Mesodermal cell (in vitro differentiated cells): ENCODE measurements around the gene RALGPS1.
"Not testable (repeated sequence)": the region's sequence is repeated elsewhere in the genome, so short reads cannot be mapped to it uniquely, and the experiment has no call there.

Experiments used
- H3K27ac ChIP-seq: 2 replicates; pipeline ENCODE4 v1.7.0; 2013; ENCODE audit warnings: mild to moderate bottlenecking, low read depth, low read length, moderate library complexity; ENCODE audit not compliant: severe bottlenecking
- H3K36me3 ChIP-seq: 2 replicates; pipeline ENCODE4 v1.7.1; 2013; ENCODE audit warnings: mild to moderate bottlenecking, low read length, moderate library complexity; ENCODE audit not compliant: control insufficient read depth, insufficient read depth
- H3K4me1 ChIP-seq: one replicate; pipeline ENCODE4 v1.7.1; 2013; ENCODE audit warnings: mild to moderate bottlenecking, low read length; ENCODE audit not compliant: insufficient read depth, control insufficient read depth, poor library complexity, severe bottlenecking
- H3K4me3 ChIP-seq: 2 replicates; pipeline ENCODE4 v1.7.0; 2013; ENCODE audit warnings: low read length, control low read depth, mild to moderate bottlenecking; ENCODE audit not compliant: insufficient read depth, poor library complexity, severe bottlenecking; ENCODE audit errors: extremely low read depth
- H3K9me3 ChIP-seq: 2 replicates; pipeline ENCODE4 v1.7.1; 2013; ENCODE audit warnings: mild to moderate bottlenecking, low read length, moderate library complexity; ENCODE audit not compliant: control insufficient read depth
- WGBS, 2 experiments: methylation state at CpG; one replicate each; pipeline ENCODE4 v1.1.5; 2013; ENCODE audit warnings: missing lambda C conversion rate in 2 of 2; ENCODE audit not compliant: insufficient coverage in 2 of 2; 5-methylcytosine and 5-hydroxymethylcytosine counted together

The RALGPS1 gene

DNA sequence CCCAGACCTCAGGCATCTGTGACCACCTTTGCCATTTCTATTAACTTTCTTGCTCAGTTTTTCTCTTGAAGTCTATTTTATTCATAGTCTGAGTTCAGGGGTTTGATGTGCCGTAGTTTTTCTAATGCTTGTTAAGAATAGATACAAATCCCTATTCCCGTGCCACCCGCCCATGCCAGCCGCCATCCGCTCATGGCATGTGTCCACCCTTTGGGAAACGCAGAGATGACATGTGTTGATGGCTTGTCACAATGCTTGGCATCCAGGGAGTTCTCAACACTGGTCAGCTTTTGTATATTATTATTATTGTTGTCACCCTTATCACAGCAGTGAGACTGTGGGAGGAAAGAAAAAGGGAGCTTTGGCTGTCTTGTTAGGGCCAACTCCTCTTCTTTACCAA lies 225.2 kb downstream of the RALGPS1 start:
- H3K4me1 ChIP-seq, result peaks cover 5% of the 10 kb centered on the region
- no peak overlapping the region for H3K27ac ChIP-seq
- no peaks in the 10 kb centered on the region for H3K36me3 ChIP-seq
- H3K9me3 ChIP-seq, result no peaks in the 10 kb centered on the region
- H3K4me3 ChIP-seq, result no peak overlapping the region
- 98 to 100% methylated on average over 6 of the region's 6 CpGs for WGBS, 2 experiments

DNA sequence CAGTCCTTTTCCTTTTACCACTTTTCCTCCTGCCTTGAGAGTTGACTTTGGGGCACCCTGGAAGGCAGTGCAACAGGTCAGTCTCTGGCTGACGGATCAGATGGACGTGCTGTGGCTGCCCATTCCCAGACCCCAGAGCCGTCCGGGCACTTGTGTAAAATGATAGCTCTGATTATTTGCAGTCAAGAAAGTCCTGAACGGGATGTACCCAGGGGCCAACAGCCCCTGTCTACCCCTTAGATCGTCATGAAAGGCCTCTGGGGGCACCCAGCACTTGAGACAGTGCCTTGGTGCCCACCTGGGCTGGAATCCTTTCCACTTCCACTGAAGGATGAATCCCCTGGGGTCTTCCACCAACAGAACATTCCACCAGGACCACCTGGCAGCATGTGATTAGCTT lies 225.6 kb downstream of the RALGPS1 start:
- H3K27ac ChIP-seq, result no peak overlapping the region
- no peak overlapping the region for H3K4me3 ChIP-seq
- no peaks in the 10 kb centered on the region for H3K36me3 ChIP-seq
- peaks cover 2% of the 10 kb centered on the region for H3K4me1 ChIP-seq
- no peaks in the 10 kb centered on the region for H3K9me3 ChIP-seq
- 94 to 95% methylated on average over 6 of the region's 6 CpGs for WGBS, 2 experiments

DNA sequence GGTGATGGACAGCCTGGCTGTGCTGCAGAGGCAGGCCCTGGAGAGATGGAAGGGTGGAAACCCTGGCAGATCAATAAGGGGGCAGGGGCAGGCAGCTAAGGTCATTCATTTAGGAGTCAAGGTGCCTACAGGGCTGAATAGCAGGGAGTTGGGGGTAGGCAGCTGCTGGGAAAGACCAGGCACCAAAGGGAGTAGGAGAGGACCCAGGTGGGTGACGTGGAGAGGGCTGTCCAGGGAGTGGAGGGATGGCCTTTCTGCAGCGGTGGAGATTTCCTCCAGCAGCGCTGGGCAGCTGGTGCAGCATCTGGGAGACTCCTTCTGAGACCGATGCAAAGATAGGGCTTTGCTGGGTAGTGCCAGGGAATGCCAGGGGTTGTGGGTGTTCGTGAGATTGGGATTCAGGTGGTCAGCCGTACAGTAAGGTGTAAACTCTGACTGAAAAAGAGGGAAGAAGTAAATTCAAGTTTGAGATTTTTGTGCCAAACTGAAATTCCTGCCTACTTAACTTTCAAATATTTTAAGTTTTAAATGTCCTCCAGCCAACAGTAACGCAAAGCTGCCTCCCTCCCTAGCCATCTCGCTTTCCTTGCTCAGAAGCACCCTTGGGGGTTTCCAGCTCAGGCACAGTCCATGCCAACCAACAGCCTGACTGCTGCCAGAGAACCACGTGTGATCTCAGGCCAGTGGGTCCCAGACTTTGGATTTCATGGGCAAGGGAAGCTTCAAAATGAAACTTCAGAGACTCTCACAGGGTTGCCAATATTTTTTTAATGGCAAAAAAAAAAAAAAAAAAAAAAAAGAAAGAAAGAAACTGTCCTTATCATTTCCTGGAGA lies 226.5 kb downstream of the RALGPS1 start:
- Histone ChIP-seq H3K9me3 (no peaks in the 10 kb centered on the region), H3K36me3 (no peaks in the 10 kb centered on the region), H3K4me3 (no peak overlapping the region), H3K27ac (no peak overlapping the region), H3K4me1 (no peaks in the 10 kb centered on the region)
- WGBS, 2 experiments, result 92 to 97% methylated on average over 7 to 8 of the region's 9 CpGs

DNA sequence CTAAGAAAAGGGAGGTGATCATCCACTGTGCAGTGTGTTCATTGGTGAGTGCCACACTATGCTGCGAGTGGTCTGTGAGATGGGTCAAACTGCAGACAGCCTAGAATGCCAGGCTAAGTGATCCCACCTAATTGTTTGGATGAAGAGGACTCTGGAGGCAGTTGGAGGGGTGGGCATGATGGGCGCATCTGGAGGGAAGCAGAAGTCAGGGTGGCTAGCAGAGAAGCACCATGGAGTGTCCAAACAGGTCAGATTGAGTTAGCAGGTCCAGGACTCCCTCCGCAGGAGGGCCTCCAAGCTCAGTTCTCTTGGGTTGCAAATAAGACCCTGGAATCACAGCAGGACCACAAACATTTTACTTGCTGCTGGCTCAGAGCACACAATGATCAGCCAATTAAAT lies 227.7 kb downstream of the RALGPS1 start:
- Histone ChIP-seq H3K36me3 (no peaks in the 10 kb centered on the region), H3K9me3 (no peaks in the 10 kb centered on the region), H3K4me3 (no peak overlapping the region), H3K4me1 (no peaks in the 10 kb centered on the region), H3K27ac (no peak overlapping the region)
- 93 to 96% methylated on average over 3 of the region's 3 CpGs for WGBS, 2 experiments

DNA sequence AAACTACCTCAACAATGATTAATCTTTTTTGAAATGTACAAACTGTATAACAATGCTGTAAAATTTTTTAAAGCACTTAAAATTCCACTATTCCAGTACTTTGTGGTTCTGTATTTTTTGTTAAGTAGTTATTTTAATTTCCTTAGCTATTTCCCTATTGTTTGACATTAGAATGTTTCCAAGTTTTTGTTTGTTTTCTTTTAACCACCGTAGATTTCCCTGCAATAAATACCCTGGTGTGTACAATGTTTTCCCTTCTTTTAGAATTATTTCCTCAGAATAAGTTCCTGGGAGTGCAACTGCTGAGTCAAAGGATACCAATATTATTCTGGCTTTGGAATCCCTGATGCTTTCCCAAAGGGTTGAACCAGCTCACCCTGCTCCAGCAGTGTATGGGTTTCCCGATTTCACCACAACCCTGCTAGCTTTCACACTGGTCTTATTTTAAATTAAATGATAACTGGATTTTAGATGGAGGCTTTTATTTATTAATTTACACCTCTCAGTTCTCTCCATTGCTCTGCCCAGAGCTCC lies 228.4 kb downstream of the RALGPS1 start:
- Histone ChIP-seq H3K27ac (no peak overlapping the region), H3K4me1 (no peaks in the 10 kb centered on the region), H3K4me3 (no peak overlapping the region), H3K36me3 (no peaks in the 10 kb centered on the region), H3K9me3 (no peaks in the 10 kb centered on the region)
- no CpG with 5 or more reads among the region's 2 CpGs for WGBS, 2 experiments

DNA sequence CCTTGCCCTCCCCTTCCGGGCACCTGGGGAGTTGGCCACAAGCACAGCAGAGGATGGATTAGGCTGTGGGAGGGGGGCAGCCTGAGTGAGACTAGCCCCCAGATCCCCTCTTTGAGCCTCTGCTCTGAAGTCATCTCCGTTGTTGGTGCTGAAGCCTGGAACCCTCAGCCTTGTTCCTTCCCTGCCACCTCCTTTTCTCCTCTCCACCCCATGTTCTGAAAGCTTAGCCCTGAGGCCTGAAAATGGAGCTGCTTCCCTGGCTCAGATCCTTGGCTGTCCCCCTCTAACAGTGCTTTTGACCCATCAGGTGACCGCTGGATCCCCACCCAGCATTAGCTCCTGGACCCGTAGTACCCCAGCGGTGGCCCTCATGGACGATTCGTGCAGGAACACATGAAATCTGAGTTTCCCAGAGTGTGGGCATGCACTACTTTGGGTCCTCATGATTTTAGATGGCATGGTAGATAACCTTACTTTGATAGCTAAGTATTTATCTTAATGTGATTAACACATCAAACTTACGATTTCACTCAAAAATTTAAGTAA lies 229.4 kb downstream of the RALGPS1 start:
- WGBS, 2 experiments, result 86 to 98% methylated on average over 4 to 7 of the region's 8 CpGs
- Histone ChIP-seq H3K36me3 (no peaks in the 10 kb centered on the region), H3K4me3 (no peak overlapping the region), H3K9me3 (no peaks in the 10 kb centered on the region), H3K4me1 (no peaks in the 10 kb centered on the region), H3K27ac (no peak overlapping the region)

DNA sequence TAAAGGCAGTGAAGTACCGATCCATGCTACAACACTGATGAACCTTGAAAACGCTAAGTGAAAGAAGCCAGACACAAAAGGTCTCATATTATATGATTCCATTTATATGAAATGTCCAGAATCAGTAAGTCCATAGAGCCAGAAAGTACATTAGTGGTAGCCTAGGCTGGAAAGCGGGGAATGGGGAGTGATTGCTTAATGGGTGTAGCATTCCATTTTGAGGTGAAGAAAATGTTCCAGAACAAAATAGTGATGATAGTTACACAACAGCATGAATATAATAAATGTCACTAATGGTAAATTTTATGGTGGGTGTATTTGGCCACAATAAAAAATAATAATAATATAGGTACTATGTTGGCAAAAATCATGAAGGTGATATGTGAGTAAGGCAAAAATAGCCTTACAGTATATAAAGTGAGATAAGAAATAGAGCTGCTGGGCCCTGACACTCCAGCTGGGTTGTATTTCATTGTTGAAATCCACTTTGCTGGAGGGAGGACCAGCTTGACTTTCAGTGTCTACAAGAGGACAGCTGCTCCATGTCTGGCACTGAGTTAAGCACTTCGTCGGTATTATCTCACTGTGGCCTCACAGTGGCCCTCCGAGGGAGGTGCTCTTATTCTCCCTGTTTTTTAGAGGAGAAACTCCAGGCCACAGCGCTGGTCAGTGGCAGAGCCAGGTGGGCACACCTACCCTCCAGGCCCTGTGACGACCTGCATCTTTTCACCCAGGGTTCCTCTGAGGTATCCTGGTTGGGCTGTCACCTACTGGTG lies 230.3 kb downstream of the RALGPS1 start:
- 73 to 83% methylated on average over 4 to 6 of the region's 8 CpGs for WGBS, 2 experiments
- no peak overlapping the region for H3K27ac ChIP-seq

DNA sequence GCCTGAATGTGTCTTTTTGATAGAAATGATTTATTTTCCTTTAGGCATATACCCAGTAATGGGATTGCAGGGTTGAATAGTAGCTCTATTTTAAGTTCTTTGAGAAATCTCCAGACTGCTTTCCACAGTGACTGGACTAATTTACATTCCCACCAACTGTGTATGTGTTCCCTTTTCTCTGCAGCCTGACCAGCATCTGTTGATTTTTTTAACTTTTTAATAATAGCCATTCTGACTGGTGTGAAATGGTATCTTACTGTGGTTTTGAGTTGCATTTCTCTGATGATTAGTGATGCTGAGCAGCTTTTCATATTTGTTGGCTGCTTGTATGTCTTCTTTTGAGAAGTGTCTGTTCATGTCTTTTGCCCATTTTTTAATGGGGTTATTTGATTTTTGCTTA lies 232.3 kb downstream of the RALGPS1 start:
- not testable (repeated sequence) for H3K36me3 ChIP-seq, H3K9me3 ChIP-seq, H3K27ac ChIP-seq, H3K4me3 ChIP-seq, H3K4me1 ChIP-seq

More for the DNA sequence above, 230.3 kb downstream of the RALGPS1 start:
- H3K9me3 ChIP-seq, result no peaks in the 10 kb centered on the region
- H3K4me3 ChIP-seq, result no peak overlapping the region
- H3K4me1 ChIP-seq, result no peaks in the 10 kb centered on the region
- no peaks in the 10 kb centered on the region for H3K36me3 ChIP-seq

DNA sequence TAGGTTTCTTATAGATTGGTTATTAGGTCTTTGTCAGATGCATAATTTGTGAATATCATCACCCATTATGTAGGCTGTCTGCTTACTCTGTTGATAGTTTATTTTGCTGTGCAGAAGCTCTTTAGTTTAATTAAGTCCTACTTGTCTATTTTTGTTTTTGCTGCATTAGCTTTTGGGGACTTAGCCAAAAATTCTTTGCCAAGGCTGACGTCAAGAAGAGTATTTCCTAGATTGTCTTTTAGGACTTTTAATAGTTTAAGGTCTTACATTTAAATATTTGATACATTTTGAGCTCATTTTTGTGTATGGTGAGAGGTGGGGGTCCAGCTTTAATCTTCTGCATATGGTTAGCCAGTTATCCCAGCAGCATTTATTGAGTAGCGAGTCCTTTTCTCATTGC lies 232.7 kb downstream of the RALGPS1 start:
- Histone ChIP-seq H3K36me3 (no peaks in the 10 kb centered on the region), H3K4me1 (no peaks in the 10 kb centered on the region), H3K27ac (no peak overlapping the region), H3K4me3 (no peak overlapping the region), H3K9me3 (no peaks in the 10 kb centered on the region)
- 80% methylated on average over 1 of the region's 2 CpGs; no CpG with 5 or more reads in 1 of the 2 experiments for WGBS, 2 experiments

DNA sequence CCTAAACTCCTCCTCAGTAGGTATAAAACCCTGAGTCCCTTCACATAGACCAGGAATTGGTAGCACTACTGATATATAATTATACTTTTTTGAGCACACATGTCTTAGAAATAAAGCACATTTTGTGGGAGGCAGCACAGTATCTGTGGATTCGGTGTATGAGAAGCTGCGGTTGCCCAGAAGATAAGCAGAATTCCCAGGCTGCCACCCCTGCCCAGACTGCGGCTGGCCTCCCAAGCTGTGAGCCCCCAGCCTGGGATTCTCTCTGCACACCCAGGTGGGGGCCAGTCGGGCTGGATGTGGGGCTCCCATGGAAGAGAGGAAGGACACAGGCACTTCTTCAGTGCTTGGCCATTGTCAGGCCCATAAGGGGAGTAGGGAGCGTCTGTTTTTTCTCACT lies 233.4 kb downstream of the RALGPS1 start:
- H3K27ac ChIP-seq, result no peak overlapping the region
- WGBS, 2 experiments, result 88 to 91% methylated on average over 4 to 5 of the region's 5 CpGs
- no peaks in the 10 kb centered on the region for H3K4me1 ChIP-seq
- H3K4me3 ChIP-seq, result no peak overlapping the region
- no peaks in the 10 kb centered on the region for H3K9me3 ChIP-seq
- H3K36me3 ChIP-seq, result no peaks in the 10 kb centered on the region
